ENCODE data around the gene STK32B.

GRCh38 chr4:5019796-5020195 lies 31.5 kb upstream of the STK32B start:
- no peak for TF ChIP-seq EGR1 (IDR thresholded peaks at IDR 0.05)
- no peak for TF ChIP-seq EP300 (IDR thresholded peaks at IDR 0.05; ENCODE audit: borderline replicate concordance)
- TF ChIP-seq TCF12 (IDR thresholded peaks at IDR 0.05; ENCODE audit: low read depth): no peak
- TF ChIP-seq ZBTB7A (IDR thresholded peaks at IDR 0.05; ENCODE audit: low read depth): no peak
- no peak for TF ChIP-seq MAX (IDR thresholded peaks at IDR 0.05)
- TF ChIP-seq REST (IDR thresholded peaks at IDR 0.05; ENCODE audit: low read depth): no peak

All from Ishikawa (cell line).